SK-N-MC (cell line): ENCODE data around the gene TRIM63.

Experiments used
- EZH2 ChIP-seq: fragments of 200-600 bp; sonication (generic); IDR thresholded peaks from one replicate; pipeline ENCODE4 v1.6.1; 2017; ENCODE audit warnings: antibody characterized with exemption
- POLR2AphosphoS5 ChIP-seq: IDR thresholded peaks from 2 replicates; pipeline ENCODE4 v1.6.1; 2012; ENCODE audit warnings: mild to moderate bottlenecking, low read depth, low read length, borderline replicate concordance

DNA sequence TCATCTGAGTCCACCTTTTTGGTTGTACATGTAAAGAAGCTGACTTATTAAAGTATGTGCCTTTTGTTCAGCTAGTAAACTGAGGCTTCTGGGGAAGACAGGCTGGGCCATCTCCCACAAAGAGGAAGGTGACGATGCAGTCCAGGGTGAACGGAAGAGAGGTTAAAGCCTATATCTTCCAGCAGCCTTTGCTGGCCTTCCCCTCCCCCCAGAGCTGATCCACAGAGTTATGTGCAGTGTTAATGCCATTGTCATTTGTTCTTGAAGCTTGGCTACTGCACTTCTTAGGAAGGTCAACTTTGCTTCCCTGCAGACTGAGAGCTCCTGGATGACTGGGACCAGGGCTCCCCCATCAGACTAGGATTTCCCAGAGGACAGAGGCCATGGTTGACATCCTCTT is 23.7 kb downstream of the TRIM63 start:
- TF ChIP-seq EZH2 (no peak), POLR2AphosphoS5 (no peak)
